ENCODE measurements around the gene IRAK1.

DNA sequence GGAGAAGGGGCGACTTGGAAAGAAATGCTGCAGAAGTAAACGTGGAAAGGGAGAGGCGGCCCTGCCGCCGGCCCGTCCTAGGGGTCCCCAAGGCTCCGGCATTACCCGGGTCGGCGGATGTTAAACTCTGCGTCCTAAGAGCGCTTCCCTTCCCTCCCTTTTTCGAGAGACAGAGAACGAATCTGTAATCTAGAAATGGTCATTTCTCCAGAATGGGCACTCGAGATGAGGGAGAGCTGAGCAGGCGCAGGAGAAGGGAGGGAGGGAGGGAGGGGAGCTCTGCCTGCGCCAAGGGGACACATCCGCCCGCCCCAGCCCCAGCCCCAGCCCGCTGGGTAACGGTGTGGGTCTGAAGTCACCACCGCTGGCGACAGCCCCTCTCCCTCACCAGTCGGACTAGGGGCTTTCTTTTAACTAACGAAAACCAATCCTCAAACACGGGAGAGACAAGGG lies 49.8 kb downstream of the IRAK1 start:
- TF ChIP-seq, protein P1, sequence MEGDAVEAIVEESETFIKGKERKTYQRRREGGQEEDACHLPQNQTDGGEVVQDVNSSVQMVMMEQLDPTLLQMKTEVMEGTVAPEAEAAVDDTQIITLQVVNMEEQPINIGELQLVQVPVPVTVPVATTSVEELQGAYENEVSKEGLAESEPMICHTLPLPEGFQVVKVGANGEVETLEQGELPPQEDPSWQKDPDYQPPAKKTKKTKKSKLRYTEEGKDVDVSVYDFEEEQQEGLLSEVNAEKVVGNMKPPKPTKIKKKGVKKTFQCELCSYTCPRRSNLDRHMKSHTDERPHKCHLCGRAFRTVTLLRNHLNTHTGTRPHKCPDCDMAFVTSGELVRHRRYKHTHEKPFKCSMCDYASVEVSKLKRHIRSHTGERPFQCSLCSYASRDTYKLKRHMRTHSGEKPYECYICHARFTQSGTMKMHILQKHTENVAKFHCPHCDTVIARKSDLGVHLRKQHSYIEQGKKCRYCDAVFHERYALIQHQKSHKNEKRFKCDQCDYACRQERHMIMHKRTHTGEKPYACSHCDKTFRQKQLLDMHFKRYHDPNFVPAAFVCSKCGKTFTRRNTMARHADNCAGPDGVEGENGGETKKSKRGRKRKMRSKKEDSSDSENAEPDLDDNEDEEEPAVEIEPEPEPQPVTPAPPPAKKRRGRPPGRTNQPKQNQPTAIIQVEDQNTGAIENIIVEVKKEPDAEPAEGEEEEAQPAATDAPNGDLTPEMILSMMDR (IDR thresholded peaks at IDR 0.05), result no peak
- TF ChIP-seq ZFX (IDR thresholded peaks at IDR 0.05; ENCODE audit: borderline replicate concordance), result no peak

Data from 22Rv1 (cell line).